ENCODE measurements around the gene DNASE2. TPM values are rescaled to one million over a fixed set of nuclear protein-coding genes. Genes with fewer than 3 reads are reported as not detected.
"Not testable (repeated sequence)": the region's sequence is repeated elsewhere in the genome, so short reads cannot be mapped to it uniquely, and the experiment has no call there.

DNASE2 gene
- total and polyA plus RNA-seq, 2 donors from 2014 or later = 34.7 to 50.9 TPM

- no peak overlapping the region for H3K9ac ChIP-seq (ENCODE audit: low read length in 3 of 3)
- FAIRE-seq = no peak
- no peak overlapping the region for H3K27ac ChIP-seq (ENCODE audit: low read depth in 2 of 2, low read length in 2 of 2)
- H3K27me3 ChIP-seq (ENCODE audit: control insufficient read depth, insufficient read depth, low read length) = no peaks in the 10 kb centered on the region
- intact Hi-C loops (cut with DNase I) = no loop called here
- no peaks in the 10 kb centered on the region for H3K9me3 ChIP-seq (ENCODE audit: control insufficient read depth in 2 of 3, insufficient read depth in 1 of 3, low read length in 3 of 3)
- H3K4me3 ChIP-seq (ENCODE audit: low read length in 3 of 3) = no peak overlapping the region
- H3K36me3 ChIP-seq (ENCODE audit: control insufficient read depth in 2 of 3, insufficient read depth in 3 of 3, low read length in 3 of 3) = no peaks in the 10 kb centered on the region
- H3K4me1 ChIP-seq (ENCODE audit: control insufficient read depth in 2 of 3, insufficient read depth in 2 of 3, low read depth in 1 of 3, low read length in 3 of 3) = no peaks in the 10 kb centered on the region
- DNase-seq = no peak
- TF ChIP-seq CTCF (IDR thresholded peaks at IDR 0.05; ENCODE audit: borderline replicate concordance, extremely low read depth, insufficient read depth) = no peak
Measured at GRCh38 chr19:12856653-12857052, 24.6 kb downstream of the DNASE2 start.

GRCh38 chr19:12847159-12848139 is 33.8 kb downstream of the DNASE2 start:
- H3K36me3 ChIP-seq (ENCODE audit: control insufficient read depth in 2 of 3, insufficient read depth in 3 of 3, low read length in 3 of 3) = no peaks in the 10 kb centered on the region
- peak; percentile 85 to 93 (median 92) for DNase-seq
- no peak overlapping the region for H3K9ac ChIP-seq (ENCODE audit: low read length in 3 of 3)
- intact Hi-C loops (cut with DNase I) = no loop called here
- peaks cover 4% of the 10 kb centered on the region for H3K27me3 ChIP-seq (ENCODE audit: control insufficient read depth, insufficient read depth, low read length)
- H3K4me3 ChIP-seq (ENCODE audit: low read length in 3 of 3) = peak overlapping the region in 1 of 3 donors; percentile 33
- FAIRE-seq = no peak
- H3K27ac ChIP-seq (ENCODE audit: low read depth in 2 of 2, low read length in 2 of 2) = no peak overlapping the region
- H3K9me3 ChIP-seq (ENCODE audit: control insufficient read depth in 2 of 3, insufficient read depth in 1 of 3, low read length in 3 of 3) = no peaks in the 10 kb centered on the region
- peak; percentile 99 for TF ChIP-seq CTCF (IDR thresholded peaks at IDR 0.05; ENCODE audit: borderline replicate concordance, extremely low read depth, insufficient read depth)
- H3K4me1 ChIP-seq (ENCODE audit: control insufficient read depth in 2 of 3, insufficient read depth in 2 of 3, low read depth in 1 of 3, low read length in 3 of 3) = peaks cover 0 to 7% (median 0%) of the 10 kb centered on the region in 3 donors

- H3K9me3 ChIP-seq (ENCODE audit: control insufficient read depth in 2 of 3, insufficient read depth in 1 of 3, low read length in 3 of 3); FAIRE-seq; H3K36me3 ChIP-seq (ENCODE audit: control insufficient read depth in 2 of 3, insufficient read depth in 3 of 3, low read length in 3 of 3); H3K4me3 ChIP-seq (ENCODE audit: low read length in 3 of 3); intact Hi-C loops (cut with DNase I); DNase-seq; H3K4me1 ChIP-seq (ENCODE audit: control insufficient read depth in 2 of 3, insufficient read depth in 2 of 3, low read depth in 1 of 3, low read length in 3 of 3); H3K27ac ChIP-seq (ENCODE audit: low read depth in 2 of 2, low read length in 2 of 2); H3K9ac ChIP-seq (ENCODE audit: low read length in 3 of 3); H3K27me3 ChIP-seq (ENCODE audit: control insufficient read depth, insufficient read depth, low read length): not testable (repeated sequence)
Measured at GRCh38 chr19:12846613-12847012, 34.6 kb downstream of the DNASE2 start.

GRCh38 chr19:12843999-12844732 is 37.1 kb downstream of the DNASE2 start:
- Histone ChIP-seq H3K4me1 (ENCODE audit: control insufficient read depth in 2 of 3, insufficient read depth in 2 of 3, low read depth in 1 of 3, low read length in 3 of 3) (peaks cover 0 to 7% (median 0%) of the 10 kb centered on the region in 3 donors), H3K9ac (ENCODE audit: low read length in 3 of 3) (no peak overlapping the region), H3K4me3 (ENCODE audit: low read length in 3 of 3) (no peak overlapping the region), H3K9me3 (ENCODE audit: control insufficient read depth in 2 of 3, insufficient read depth in 1 of 3, low read length in 3 of 3) (no peaks in the 10 kb centered on the region), H3K36me3 (ENCODE audit: control insufficient read depth in 2 of 3, insufficient read depth in 3 of 3, low read length in 3 of 3) (no peaks in the 10 kb centered on the region), H3K27me3 (ENCODE audit: control insufficient read depth, insufficient read depth, low read length) (peaks cover 15% of the 10 kb centered on the region), H3K27ac (ENCODE audit: low read depth in 2 of 2, low read length in 2 of 2) (no peak overlapping the region)
- DNase-seq = no peak
- no peak for TF ChIP-seq CTCF (IDR thresholded peaks at IDR 0.05; ENCODE audit: borderline replicate concordance, extremely low read depth, insufficient read depth)
- FAIRE-seq = no peak
- intact Hi-C loops (cut with DNase I) = loop anchor here (5.0 kb wide), 1 partner anchor 82 kb away; no protein-coding TSS in a partner anchor
